ENCODE data around the gene RSPO3.

The RSPO3 gene

GRCh38 chr6:127115084-127115655, 3.3 kb upstream of the RSPO3 start:
- TF ChIP-seq PATZ1 (CRISPR knock-in tag; IDR thresholded peaks at IDR 0.05; ENCODE audit: borderline replicate concordance) = no peak
- no peak for TF ChIP-seq BACH2 (CRISPR knock-in tag; IDR thresholded peaks at IDR 0.05; ENCODE audit: borderline replicate concordance)
- TF ChIP-seq ZNF565 (CRISPR knock-in tag; conservative IDR thresholded peaks at IDR 0.05; ENCODE audit: low read depth) = no peak
- no peak for TF ChIP-seq OSR1 (CRISPR knock-in tag; IDR thresholded peaks at IDR 0.05)
- TF ChIP-seq RARB (CRISPR knock-in tag; IDR thresholded peaks at IDR 0.05) = no peak
- ATAC-seq = no peak

GRCh38 chr6:127115746-127116145, 2.7 kb upstream of the RSPO3 start:
- ATAC-seq = no peak

GRCh38 chr6:127117979-127118297, 533 bp upstream of the RSPO3 start:
- ATAC-seq = no peak
- TF ChIP-seq TOX (CRISPR knock-in tag; IDR thresholded peaks at IDR 0.05; ENCODE audit: borderline replicate concordance) = no peak
- TF ChIP-seq ZNF70 (CRISPR knock-in tag; IDR thresholded peaks at IDR 0.05) = no peak
- TF ChIP-seq ZFP3 (CRISPR knock-in tag; IDR thresholded peaks at IDR 0.05) = no peak
- no peak for TF ChIP-seq ESRRG (CRISPR knock-in tag; IDR thresholded peaks at IDR 0.05)
- TF ChIP-seq POU6F1 (CRISPR knock-in tag; IDR thresholded peaks at IDR 0.05; ENCODE audit: borderline replicate concordance, low read depth) = no peak
- no peak for TF ChIP-seq PATZ1 (CRISPR knock-in tag; IDR thresholded peaks at IDR 0.05; ENCODE audit: borderline replicate concordance)
- TF ChIP-seq CREB5 (CRISPR knock-in tag; IDR thresholded peaks at IDR 0.05; ENCODE audit: low read depth) = no peak
- no peak for TF ChIP-seq TCF4 (CRISPR knock-in tag; IDR thresholded peaks at IDR 0.05; ENCODE audit: borderline replicate concordance)

More at GRCh38 chr6:127115746-127116145, 2.7 kb upstream of the RSPO3 start:
- TF ChIP-seq ESRRG (CRISPR knock-in tag; IDR thresholded peaks at IDR 0.05) = no peak
- TF ChIP-seq ZC3H10 (CRISPR knock-in tag; IDR thresholded peaks at IDR 0.05) = no peak
- no peak for TF ChIP-seq PPARA (CRISPR knock-in tag; IDR thresholded peaks at IDR 0.05; ENCODE audit: borderline replicate concordance)
- no peak for TF ChIP-seq ZFP30 (CRISPR knock-in tag; IDR thresholded peaks at IDR 0.05)
- no peak for TF ChIP-seq TCF4 (CRISPR knock-in tag; IDR thresholded peaks at IDR 0.05; ENCODE audit: borderline replicate concordance)
- no peak for TF ChIP-seq ARNTL (CRISPR knock-in tag; IDR thresholded peaks at IDR 0.05; ENCODE audit: borderline replicate concordance, low read depth)
- no peak for TF ChIP-seq OSR1 (CRISPR knock-in tag; IDR thresholded peaks at IDR 0.05)
- TF ChIP-seq CSDC2 (CRISPR knock-in tag; IDR thresholded peaks at IDR 0.05) = no peak
- no peak for TF ChIP-seq ZNF8 (CRISPR knock-in tag; IDR thresholded peaks at IDR 0.05)
- no peak for TF ChIP-seq CSRNP3 (CRISPR knock-in tag; IDR thresholded peaks at IDR 0.05)
- no peak for TF ChIP-seq TSHZ2 (CRISPR knock-in tag; IDR thresholded peaks at IDR 0.05)
- no peak for TF ChIP-seq ZNF565 (CRISPR knock-in tag; conservative IDR thresholded peaks at IDR 0.05; ENCODE audit: low read depth)
- no peak for TF ChIP-seq ZFP3 (CRISPR knock-in tag; IDR thresholded peaks at IDR 0.05)
- no peak for TF ChIP-seq GLIS3 (CRISPR knock-in tag; IDR thresholded peaks at IDR 0.05)
- no peak for TF ChIP-seq POU6F1 (CRISPR knock-in tag; IDR thresholded peaks at IDR 0.05; ENCODE audit: borderline replicate concordance, low read depth)
- TF ChIP-seq ZNF70 (CRISPR knock-in tag; IDR thresholded peaks at IDR 0.05) = no peak

Data from SK-N-SH treated with all-trans-retinoic acid at 6 μM for 48 hours (cell line).